Renal pelvis (tissue), 3 donors: ENCODE measurements around the gene TATDN3. TPM values are rescaled to one million over a fixed set of nuclear protein-coding genes. Genes with fewer than 3 reads are reported as not detected.

ENCODE experiments used
- polyA plus RNA-seq, 3 donors: library from polyadenylated mRNA; unstranded; fragments of 120-200 nt; gene quantifications; one replicate each; pipeline ENCODE4 v1.2.1, GENCODE V29; 2013; ENCODE audit not compliant: insufficient read length in 3 of 3

Gene TATDN3
- polyA plus RNA-seq, 3 donors: 15.5 to 23.2 (median 22.5) TPM

Other genes with a start within 250 kb of the TATDN3 start
- gene ATF3, start 183.1 kb upstream of the TATDN3 start, polyA plus RNA-seq: 10 to 100 TPM; 10.1 to 11.8 (median 10.6) TPM
- 1 to 10 TPM; 1.1 to 1.9 (median 1.6) TPM for gene BATF3, start 92.1 kb upstream of the TATDN3 start, polyA plus RNA-seq
- gene NSL1, start 117 bp upstream of the TATDN3 start, polyA plus RNA-seq: 10 to 100 TPM; 39.7 to 44.1 (median 42.3) TPM
- under 1 TPM in 2 of 3 donors, not detected in 1; 0.28 to 0.93 TPM for gene SPATA45, start 55.8 kb downstream of the TATDN3 start, polyA plus RNA-seq
- 10 to 100 TPM; 15.1 to 32.3 (median 28.2) TPM for gene FLVCR1, start 66.4 kb downstream of the TATDN3 start, polyA plus RNA-seq
- gene VASH2, start 158.6 kb downstream of the TATDN3 start, polyA plus RNA-seq: 10 to 100 TPM; 19.2 to 22.2 (median 21.5) TPM
- gene ANGEL2, start 224.0 kb downstream of the TATDN3 start, polyA plus RNA-seq: 10 to 100 TPM; 29.1 to 50.7 (median 48.1) TPM